Panc1 (cell line): Measurements from ENCODE around the gene HOMER1.

Experiments used
- TF ChIP-seq, protein P1 (sequence below): fragments of 450-650 bp; IDR thresholded peaks from 2 replicates; pipeline ENCODE4 v1.5.1; 2017; ENCODE audit warnings: mild to moderate bottlenecking
- TF ChIP-seq, protein P2 (sequence below), 2 experiments: IDR thresholded peaks; 2 replicates each; pipeline ENCODE4 v1.6.1; 2011 to 2012; ENCODE audit warnings: low read depth in 2 of 2, control low read depth in 1 of 2, low read length in 1 of 2, mild to moderate bottlenecking in 1 of 2, moderate library complexity in 1 of 2; ENCODE audit not compliant: insufficient read depth in 1 of 2

DNA sequence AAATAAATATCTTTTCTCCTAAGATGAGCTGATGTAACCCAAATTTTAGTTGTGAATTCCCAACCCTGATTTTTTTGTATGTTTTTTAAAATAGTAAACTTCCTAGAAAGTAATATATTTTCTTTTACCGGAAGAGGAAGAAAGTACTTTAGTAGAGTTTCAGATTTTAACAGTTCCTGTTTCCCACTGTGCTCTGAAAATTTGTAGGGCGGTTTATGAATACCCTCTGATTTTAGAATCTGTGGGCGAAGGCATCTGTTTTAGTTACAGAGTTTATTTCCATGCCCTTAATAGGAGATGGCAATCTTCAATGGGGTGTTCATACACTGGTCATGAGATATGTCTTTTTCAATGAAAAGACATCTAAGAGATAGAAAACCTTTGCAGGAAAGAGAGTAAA, 3.7 kb upstream of the HOMER1 start:
- TF ChIP-seq, protein P1, sequence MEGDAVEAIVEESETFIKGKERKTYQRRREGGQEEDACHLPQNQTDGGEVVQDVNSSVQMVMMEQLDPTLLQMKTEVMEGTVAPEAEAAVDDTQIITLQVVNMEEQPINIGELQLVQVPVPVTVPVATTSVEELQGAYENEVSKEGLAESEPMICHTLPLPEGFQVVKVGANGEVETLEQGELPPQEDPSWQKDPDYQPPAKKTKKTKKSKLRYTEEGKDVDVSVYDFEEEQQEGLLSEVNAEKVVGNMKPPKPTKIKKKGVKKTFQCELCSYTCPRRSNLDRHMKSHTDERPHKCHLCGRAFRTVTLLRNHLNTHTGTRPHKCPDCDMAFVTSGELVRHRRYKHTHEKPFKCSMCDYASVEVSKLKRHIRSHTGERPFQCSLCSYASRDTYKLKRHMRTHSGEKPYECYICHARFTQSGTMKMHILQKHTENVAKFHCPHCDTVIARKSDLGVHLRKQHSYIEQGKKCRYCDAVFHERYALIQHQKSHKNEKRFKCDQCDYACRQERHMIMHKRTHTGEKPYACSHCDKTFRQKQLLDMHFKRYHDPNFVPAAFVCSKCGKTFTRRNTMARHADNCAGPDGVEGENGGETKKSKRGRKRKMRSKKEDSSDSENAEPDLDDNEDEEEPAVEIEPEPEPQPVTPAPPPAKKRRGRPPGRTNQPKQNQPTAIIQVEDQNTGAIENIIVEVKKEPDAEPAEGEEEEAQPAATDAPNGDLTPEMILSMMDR = no peak
- TF ChIP-seq, protein P2, sequence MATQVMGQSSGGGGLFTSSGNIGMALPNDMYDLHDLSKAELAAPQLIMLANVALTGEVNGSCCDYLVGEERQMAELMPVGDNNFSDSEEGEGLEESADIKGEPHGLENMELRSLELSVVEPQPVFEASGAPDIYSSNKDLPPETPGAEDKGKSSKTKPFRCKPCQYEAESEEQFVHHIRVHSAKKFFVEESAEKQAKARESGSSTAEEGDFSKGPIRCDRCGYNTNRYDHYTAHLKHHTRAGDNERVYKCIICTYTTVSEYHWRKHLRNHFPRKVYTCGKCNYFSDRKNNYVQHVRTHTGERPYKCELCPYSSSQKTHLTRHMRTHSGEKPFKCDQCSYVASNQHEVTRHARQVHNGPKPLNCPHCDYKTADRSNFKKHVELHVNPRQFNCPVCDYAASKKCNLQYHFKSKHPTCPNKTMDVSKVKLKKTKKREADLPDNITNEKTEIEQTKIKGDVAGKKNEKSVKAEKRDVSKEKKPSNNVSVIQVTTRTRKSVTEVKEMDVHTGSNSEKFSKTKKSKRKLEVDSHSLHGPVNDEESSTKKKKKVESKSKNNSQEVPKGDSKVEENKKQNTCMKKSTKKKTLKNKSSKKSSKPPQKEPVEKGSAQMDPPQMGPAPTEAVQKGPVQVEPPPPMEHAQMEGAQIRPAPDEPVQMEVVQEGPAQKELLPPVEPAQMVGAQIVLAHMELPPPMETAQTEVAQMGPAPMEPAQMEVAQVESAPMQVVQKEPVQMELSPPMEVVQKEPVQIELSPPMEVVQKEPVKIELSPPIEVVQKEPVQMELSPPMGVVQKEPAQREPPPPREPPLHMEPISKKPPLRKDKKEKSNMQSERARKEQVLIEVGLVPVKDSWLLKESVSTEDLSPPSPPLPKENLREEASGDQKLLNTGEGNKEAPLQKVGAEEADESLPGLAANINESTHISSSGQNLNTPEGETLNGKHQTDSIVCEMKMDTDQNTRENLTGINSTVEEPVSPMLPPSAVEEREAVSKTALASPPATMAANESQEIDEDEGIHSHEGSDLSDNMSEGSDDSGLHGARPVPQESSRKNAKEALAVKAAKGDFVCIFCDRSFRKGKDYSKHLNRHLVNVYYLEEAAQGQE (IDR thresholded peaks at IDR 0.05; ENCODE audit: insufficient read depth in 1 of 2, low read depth in 2 of 2, low read length in 1 of 2) = no peak
